GM23248 (cell line): ENCODE measurements around the gene HSF5. TPM values are rescaled to one million over a fixed set of nuclear protein-coding genes. Genes with fewer than 3 reads are reported as not detected.

Experiments
- DNase-seq: peaks from one replicate; pipeline ENCODE4 v3.0.0-alpha.2; 2015
- H2AFZ ChIP-seq: fragments of 200-600 bp; sonication (generic); 2 replicates; pipeline ENCODE4 v1.6.1; 2016; ENCODE audit warnings: antibody characterized with exemption
- H3F3A ChIP-seq: fragments of 200-600 bp; sonication (generic); 2 replicates; pipeline ENCODE4 v1.6.1; 2016; ENCODE audit warnings: mild to moderate bottlenecking, antibody characterized with exemption, mixed run types; ENCODE audit not compliant: insufficient read depth
- H3K27ac ChIP-seq: fragments of 200-600 bp; sonication (generic); 2 replicates; pipeline ENCODE4 v1.5.1; 2016; ENCODE audit warnings: mild to moderate bottlenecking
- H3K27me3 ChIP-seq: fragments of 200-600 bp; sonication (generic); replicated peaks from 2 replicates; pipeline ENCODE4 v1.6.1; 2016; ENCODE audit warnings: mild to moderate bottlenecking; ENCODE audit not compliant: insufficient read depth
- H3K36me3 ChIP-seq: fragments of 200-600 bp; sonication (generic); 2 replicates; pipeline ENCODE4 v1.6.1; 2016; ENCODE audit warnings: low read depth, mild to moderate bottlenecking
- H3K4me1 ChIP-seq: fragments of 200-600 bp; sonication (generic); 2 replicates; pipeline ENCODE4 v1.6.1; 2016; ENCODE audit warnings: mild to moderate bottlenecking; ENCODE audit not compliant: insufficient read depth
- H3K4me2 ChIP-seq: fragments of 200-600 bp; sonication (generic); one replicate; pipeline ENCODE4 v1.6.1; 2016; ENCODE audit warnings: mild to moderate bottlenecking; ENCODE audit not compliant: unreplicated experiment
- H3K4me3 ChIP-seq: fragments of 200-600 bp; sonication (generic); 2 replicates; pipeline ENCODE4 v1.5.1; 2016; ENCODE audit warnings: mild to moderate bottlenecking
- H3K79me2 ChIP-seq: fragments of 200-600 bp; sonication (generic); 2 replicates; pipeline ENCODE4 v1.6.1; 2016; ENCODE audit warnings: mild to moderate bottlenecking; ENCODE audit not compliant: insufficient read depth
- H3K9ac ChIP-seq: fragments of 200-600 bp; sonication (generic); 2 replicates; pipeline ENCODE4 v1.6.1; 2016; ENCODE audit warnings: mild to moderate bottlenecking
- H3K9me2 ChIP-seq: fragments of 200-600 bp; sonication (generic); 2 replicates; pipeline ENCODE4 v1.6.1; 2016; ENCODE audit warnings: mixed run types, mild to moderate bottlenecking, moderate library complexity; ENCODE audit not compliant: insufficient read depth
- H3K9me3 ChIP-seq: fragments of 200-600 bp; sonication (generic); one replicate; pipeline ENCODE4 v1.6.1; 2017; ENCODE audit warnings: low read depth
- H4K20me1 ChIP-seq: fragments of 200-600 bp; sonication (generic); 2 replicates; pipeline ENCODE4 v1.6.0; 2016; ENCODE audit not compliant: insufficient read depth
- EZH2 ChIP-seq: fragments of 200-600 bp; sonication (generic); IDR thresholded peaks from 2 replicates; pipeline ENCODE4 v1.6.1; 2018; ENCODE audit warnings: antibody characterized with exemption, mild to moderate bottlenecking; ENCODE audit not compliant: insufficient read depth, poor library complexity, severe bottlenecking
- EZH2phosphoT487 ChIP-seq: fragments of 200-600 bp; sonication (generic); IDR thresholded peaks from 2 replicates; pipeline ENCODE4 v1.6.1; 2018; ENCODE audit warnings: antibody characterized with exemption, moderate library complexity, mild to moderate bottlenecking, low read depth; ENCODE audit not compliant: insufficient read depth
- WGBS, 2 experiments: methylation state at CpG; one replicate each; pipeline ENCODE4 v1.1.6; 2015 to 2017; ENCODE audit warnings: low lambda C conversion rate in 2 of 2, low coverage in 1 of 2; ENCODE audit errors: missing lambda C conversion rate in 2 of 2; 5-methylcytosine and 5-hydroxymethylcytosine counted together
- in situ Hi-C: fragments of 300-500 bp; cut with MboI; formaldehyde crosslinking; loops from 2 replicates; pipeline ENCODE4 v1.15.0; 2020
- polyA plus RNA-seq: library from polyadenylated mRNA; unstranded; fragments of >200 nt; fragmentation: Nextera tagmentation; extraction: Ambion mirVana; gene quantifications from 2 replicates; pipeline ENCODE4 v1.2.1, GENCODE V29; 2016
- total RNA-seq: library from RNA; depleted of rRNA; stranded (reverse); fragments of >200 nt; shearing (Covaris generic); gene quantifications from 2 replicates; pipeline ENCODE4 v1.2.3, GENCODE V29; 2014

HSF5 gene
- total and polyA plus RNA-seq, 2 experiments from 2014 or later, result not detected

- no peak overlapping the region for H3K4me2 ChIP-seq
- H3K27me3 ChIP-seq, result no peaks in the 10 kb centered on the region
- H3K4me3 ChIP-seq, result no peak overlapping the region
- H4K20me1 ChIP-seq, result no peaks in the 10 kb centered on the region
- TF ChIP-seq EZH2 (no peak), EZH2phosphoT487 (no peak)
- H3K4me1 ChIP-seq, result no peaks in the 10 kb centered on the region
- H3K79me2 ChIP-seq, result no peaks in the 10 kb centered on the region
- H2AFZ ChIP-seq, result no peak overlapping the region
- in situ Hi-C loops, result no loop called here
- H3K36me3 ChIP-seq, result no peaks in the 10 kb centered on the region
- DNase-seq, result peak; percentile 86
- H3K9me2 ChIP-seq, result no peaks in the 10 kb centered on the region
- H3K9me3 ChIP-seq, result no peaks in the 10 kb centered on the region
- 49 to 51% methylated on average over 9 of the region's 9 CpGs for WGBS, 2 experiments
- H3K9ac ChIP-seq, result no peak overlapping the region
- H3K27ac ChIP-seq, result no peak overlapping the region
- no peaks in the 10 kb centered on the region for H3F3A ChIP-seq
These were observed 40.9 kb downstream of the HSF5 start for GRCh38 chr17:58447039-58447975.

GRCh38 chr17:58446086-58446485 lies 42.1 kb downstream of the HSF5 start:
- no peak overlapping the region for H3K9ac ChIP-seq
- no peak overlapping the region for H3K4me2 ChIP-seq
- H3K9me3 ChIP-seq, result no peaks in the 10 kb centered on the region
- no peak overlapping the region for H3K27ac ChIP-seq
- H3K36me3 ChIP-seq, result no peaks in the 10 kb centered on the region
- no peak overlapping the region for H3K4me3 ChIP-seq
- in situ Hi-C loops, result no loop called here
- 52 to 62% methylated on average over 4 to 6 of the region's 6 CpGs for WGBS, 2 experiments
- H4K20me1 ChIP-seq, result no peaks in the 10 kb centered on the region
- no peak for DNase-seq
- no peaks in the 10 kb centered on the region for H3K4me1 ChIP-seq
- no peak for TF ChIP-seq EZH2
- TF ChIP-seq EZH2phosphoT487, result no peak
- no peaks in the 10 kb centered on the region for H3F3A ChIP-seq
- H3K9me2 ChIP-seq, result no peaks in the 10 kb centered on the region
- no peak overlapping the region for H2AFZ ChIP-seq
- 0 out of 2 replicates have a peak, but pooled peaks cover 6% of the 10 kb centered on the region for H3K27me3 ChIP-seq
- no peaks in the 10 kb centered on the region for H3K79me2 ChIP-seq

- Histone ChIP-seq H3K4me1 (no peaks in the 10 kb centered on the region), H2AFZ (no peak overlapping the region), H3K9me3 (no peaks in the 10 kb centered on the region), H3K79me2 (no peaks in the 10 kb centered on the region), H3K9me2 (no peaks in the 10 kb centered on the region), H3K9ac (no peak overlapping the region), H3K27ac (no peak overlapping the region), H3K4me3 (no peak overlapping the region), H3K4me2 (no peak overlapping the region), H3F3A (no peaks in the 10 kb centered on the region), H3K36me3 (no peaks in the 10 kb centered on the region), H3K27me3 (peaks cover 6% of the 10 kb centered on the region; the same call in 1 of the 2 replicates), H4K20me1 (no peaks in the 10 kb centered on the region)
- TF ChIP-seq EZH2phosphoT487 (no peak), EZH2 (no peak)
- DNase-seq, result no peak
- in situ Hi-C loops, result no loop called here
- 37 to 39% methylated on average over 5 of the region's 5 CpGs for WGBS, 2 experiments
These were observed 51.4 kb downstream of the HSF5 start for GRCh38 chr17:58436805-58437239.

- DNase-seq, result no peak
- Histone ChIP-seq H3K4me1 (no peaks in the 10 kb centered on the region), H3K79me2 (no peaks in the 10 kb centered on the region), H3K9me3 (no peaks in the 10 kb centered on the region), H3K4me2 (no peak overlapping the region), H3K36me3 (no peaks in the 10 kb centered on the region), H3F3A (no peaks in the 10 kb centered on the region), H2AFZ (no peak overlapping the region), H3K27ac (no peak overlapping the region), H3K9me2 (no peaks in the 10 kb centered on the region), H3K9ac (no peak overlapping the region), H3K27me3 (peaks cover under 1% of the 10 kb centered on the region; the same call in 1 of the 2 replicates), H4K20me1 (no peaks in the 10 kb centered on the region), H3K4me3 (no peak overlapping the region)
- TF ChIP-seq EZH2 (no peak), EZH2phosphoT487 (no peak)
- in situ Hi-C loops, result no loop called here
These were observed 52.0 kb downstream of the HSF5 start for GRCh38 chr17:58436245-58436644.
